Gastrocnemius medialis (tissue), 4 donors: ENCODE results near the gene PPP6R2.

Experiments
- CTCF ChIP-seq, 5 experiments: fragments of 450-650 bp in 3 of 5; fragments of 200-600 bp in 2 of 5; sonication (generic) in 2 of 5; IDR thresholded peaks in 4 of 5; conservative IDR thresholded peaks in 1 of 5; 1 replicate in 4 of 5; 2 replicates in 1 of 5; pipeline ENCODE4 v1.5.1; 2016 to 2019; ENCODE audit warnings: antibody characterized with exemption in 5 of 5, mild to moderate bottlenecking in 3 of 5, moderate library complexity in 3 of 5
- POLR2A ChIP-seq, 2 donors: fragments of 450-650 bp; IDR thresholded peaks; one replicate each; pipeline ENCODE4 v1.6.1; 2017; ENCODE audit warnings: antibody characterized with exemption in 2 of 2, mild to moderate bottlenecking in 2 of 2, moderate library complexity in 2 of 2

- no peak for TF ChIP-seq CTCF (IDR thresholded peaks at IDR 0.05 in 4 of 5, conservative IDR thresholded peaks at IDR 0.05 in 1 of 5)
- no peak for TF ChIP-seq POLR2A (IDR thresholded peaks at IDR 0.05)
These were observed 4.2 kb upstream of the PPP6R2 start for GRCh38 chr22:50338860-50339462.
